ENCODE results near the gene PCLO. TPM values are rescaled to one million over a fixed set of nuclear protein-coding genes. Genes with fewer than 3 reads are reported as not detected.

PCLO gene
- polyA plus RNA-seq, 3 donors: not detected

DNA sequence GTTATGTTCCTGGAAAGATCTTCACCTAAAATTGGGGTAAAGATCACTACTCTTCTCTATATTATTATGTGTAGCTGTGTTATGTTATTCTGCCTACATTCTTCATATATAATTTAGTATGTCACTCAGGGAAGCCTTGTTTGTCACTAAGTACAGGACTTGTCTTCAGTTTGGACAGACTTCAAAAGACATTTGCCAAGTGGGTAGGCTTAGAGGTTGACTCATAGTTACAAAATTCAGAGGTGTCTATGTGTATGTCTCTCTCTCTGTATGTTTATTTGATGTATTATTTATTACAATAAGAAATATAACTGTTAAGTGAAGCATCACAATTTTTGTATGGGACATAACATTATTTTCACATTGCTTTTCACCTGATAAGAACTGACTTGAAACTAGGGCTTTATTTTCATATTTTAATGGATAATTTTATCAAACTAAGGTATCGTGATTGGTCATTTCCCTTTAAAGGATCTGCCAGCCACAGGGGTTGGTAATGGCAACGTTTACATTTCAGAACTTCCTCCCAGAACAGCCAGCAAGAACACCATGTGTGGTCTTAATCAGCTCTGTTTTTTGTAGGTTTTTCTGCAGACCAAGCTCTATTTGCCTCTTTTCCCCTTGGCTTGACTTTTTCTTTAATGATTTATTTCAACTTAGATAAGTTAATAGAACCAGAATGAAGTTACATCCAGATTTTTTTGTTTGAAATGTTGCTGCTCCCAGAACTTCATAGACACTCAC is 457.0 kb downstream of the PCLO start:
- no peak overlapping the region for H3K4me3 Mint-ChIP-seq

DNA sequence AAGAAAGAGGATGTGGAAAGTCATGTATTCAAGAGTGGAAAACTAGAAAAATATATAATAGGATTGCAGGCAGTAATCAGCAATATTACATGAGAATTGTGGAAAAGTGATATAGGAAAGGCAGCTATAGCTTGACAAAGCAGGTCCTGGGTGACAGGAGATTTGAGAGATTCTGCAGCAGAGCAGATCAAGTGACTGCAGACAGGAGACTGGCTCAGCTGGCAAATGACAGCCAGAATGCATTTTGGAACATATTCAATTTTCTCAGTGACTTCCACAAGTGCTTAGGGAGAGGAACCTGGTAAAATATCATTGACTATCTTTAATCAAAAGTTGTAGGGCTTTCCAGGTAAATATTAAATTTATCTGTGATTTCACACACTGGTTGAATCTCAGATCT is 458.6 kb downstream of the PCLO start:
- Mint-ChIP-seq H3K4me3 (no peak overlapping the region), H3K4me1 (no peaks in the 10 kb centered on the region), H3K36me3 (no peaks in the 10 kb centered on the region), H3K27me3 (ENCODE audit: low read depth in 3 of 3) (peaks cover 0 to 3% (median 0%) of the 10 kb centered on the region in 3 donors), H3K9me3 (peaks cover 0 to 2% (median 0%) of the 10 kb centered on the region in 7 donors), H3K27ac (no peak overlapping the region)
- H3K4me1 ChIP-seq (ENCODE audit: control insufficient read depth in 1 of 2, insufficient read depth in 2 of 2, low read length in 2 of 2): no peaks in the 10 kb centered on the region
- no peak overlapping the region for H3K27ac ChIP-seq (ENCODE audit: low read depth in 1 of 2, low read length in 2 of 2)
- no peaks in the 10 kb centered on the region for H3K79me2 ChIP-seq (ENCODE audit: insufficient read depth, low read length)
- no peak for DNase-seq
- no peaks in the 10 kb centered on the region for H3K27me3 ChIP-seq (ENCODE audit: control insufficient read depth in 2 of 2, insufficient read depth in 2 of 2, low read length in 2 of 2)
- no peaks in the 10 kb centered on the region for H4K20me1 ChIP-seq (ENCODE audit: insufficient read depth, low read length)
- H3K9ac ChIP-seq (ENCODE audit: insufficient read depth, low read length, poor library complexity, severe bottlenecking): no peak overlapping the region
- H2AFZ ChIP-seq (ENCODE audit: insufficient read depth, low read depth, low read length, poor library complexity, severe bottlenecking): no peak overlapping the region
- TF ChIP-seq, protein P1, sequence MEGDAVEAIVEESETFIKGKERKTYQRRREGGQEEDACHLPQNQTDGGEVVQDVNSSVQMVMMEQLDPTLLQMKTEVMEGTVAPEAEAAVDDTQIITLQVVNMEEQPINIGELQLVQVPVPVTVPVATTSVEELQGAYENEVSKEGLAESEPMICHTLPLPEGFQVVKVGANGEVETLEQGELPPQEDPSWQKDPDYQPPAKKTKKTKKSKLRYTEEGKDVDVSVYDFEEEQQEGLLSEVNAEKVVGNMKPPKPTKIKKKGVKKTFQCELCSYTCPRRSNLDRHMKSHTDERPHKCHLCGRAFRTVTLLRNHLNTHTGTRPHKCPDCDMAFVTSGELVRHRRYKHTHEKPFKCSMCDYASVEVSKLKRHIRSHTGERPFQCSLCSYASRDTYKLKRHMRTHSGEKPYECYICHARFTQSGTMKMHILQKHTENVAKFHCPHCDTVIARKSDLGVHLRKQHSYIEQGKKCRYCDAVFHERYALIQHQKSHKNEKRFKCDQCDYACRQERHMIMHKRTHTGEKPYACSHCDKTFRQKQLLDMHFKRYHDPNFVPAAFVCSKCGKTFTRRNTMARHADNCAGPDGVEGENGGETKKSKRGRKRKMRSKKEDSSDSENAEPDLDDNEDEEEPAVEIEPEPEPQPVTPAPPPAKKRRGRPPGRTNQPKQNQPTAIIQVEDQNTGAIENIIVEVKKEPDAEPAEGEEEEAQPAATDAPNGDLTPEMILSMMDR (IDR thresholded peaks at IDR 0.05): no peak
- no peaks in the 10 kb centered on the region for H3K9me3 ChIP-seq (replicated peaks in 1 of 2; ENCODE audit: control insufficient read depth in 1 of 2, insufficient read depth in 1 of 2, low read length in 2 of 2)
- H3K4me2 ChIP-seq (replicated peaks; ENCODE audit: extremely low read depth, low read length, poor library complexity, severe bottlenecking): no peak overlapping the region
- no peak overlapping the region for H3K4me3 ChIP-seq (replicated peaks in 1 of 3; ENCODE audit: low read depth in 2 of 3, low read length in 3 of 3)
- intact Hi-C loops (cut with micrococcal nuclease): no loop called here
- H3K36me3 ChIP-seq (replicated peaks in 1 of 2; ENCODE audit: control insufficient read depth in 1 of 2, insufficient read depth in 2 of 2, low read length in 2 of 2): no peaks in the 10 kb centered on the region

More for the DNA sequence above, 457.0 kb downstream of the PCLO start:
- Histone ChIP-seq H3K4me2 (replicated peaks; ENCODE audit: extremely low read depth, low read length, poor library complexity, severe bottlenecking) (no peak overlapping the region), H3K79me2 (ENCODE audit: insufficient read depth, low read length) (no peaks in the 10 kb centered on the region), H3K4me3 (replicated peaks in 1 of 3; ENCODE audit: low read depth in 2 of 3, low read length in 3 of 3) (no peak overlapping the region), H3K27me3 (ENCODE audit: control insufficient read depth in 2 of 2, insufficient read depth in 2 of 2, low read length in 2 of 2) (no peaks in the 10 kb centered on the region), H2AFZ (ENCODE audit: insufficient read depth, low read depth, low read length, poor library complexity, severe bottlenecking) (no peak overlapping the region), H3K27ac (ENCODE audit: low read depth in 1 of 2, low read length in 2 of 2) (no peak overlapping the region), H3K9ac (ENCODE audit: insufficient read depth, low read length, poor library complexity, severe bottlenecking) (no peak overlapping the region), H3K9me3 (replicated peaks in 1 of 2; ENCODE audit: control insufficient read depth in 1 of 2, insufficient read depth in 1 of 2, low read length in 2 of 2) (no peaks in the 10 kb centered on the region), H3K4me1 (ENCODE audit: control insufficient read depth in 1 of 2, insufficient read depth in 2 of 2, low read length in 2 of 2) (no peaks in the 10 kb centered on the region), H3K36me3 (replicated peaks in 1 of 2; ENCODE audit: control insufficient read depth in 1 of 2, insufficient read depth in 2 of 2, low read length in 2 of 2) (no peaks in the 10 kb centered on the region), H4K20me1 (ENCODE audit: insufficient read depth, low read length) (no peaks in the 10 kb centered on the region)
- H3K4me1 Mint-ChIP-seq: no peaks in the 10 kb centered on the region
- intact Hi-C loops (cut with micrococcal nuclease): no loop called here
- H3K27ac Mint-ChIP-seq: no peak overlapping the region
- WGBS (ENCODE audit: insufficient coverage): no CpG with 5 or more reads among the region's 2 CpGs
- H3K27me3 Mint-ChIP-seq (ENCODE audit: low read depth in 3 of 3): no peaks in the 10 kb centered on the region
- no peak for DNase-seq
- H3K36me3 Mint-ChIP-seq: no peaks in the 10 kb centered on the region
- TF ChIP-seq, protein P1 (IDR thresholded peaks at IDR 0.05): no peak
- peaks cover 0 to 2% (median 0%) of the 10 kb centered on the region in 7 donors for H3K9me3 Mint-ChIP-seq

Small RNA genes lying within 50 kb of the gene (small RNA-seq; reads per million reads assigned to genes)
- gene RNA5SP235 (ENCODE audit: insufficient read length, low read depth): not detected
